Measurements from ENCODE around the gene ASPHD1.
"Not testable (repeated sequence)": the region's sequence is repeated elsewhere in the genome, so short reads cannot be mapped to it uniquely, and the experiment has no call there.

ASPHD1 gene

GRCh38 chr16:29881050-29881449 is 19.2 kb upstream of the ASPHD1 start:
- H3K4me1 ChIP-seq (ENCODE audit: control insufficient read depth in 1 of 2, insufficient read depth in 2 of 2, low read length in 2 of 2): peaks cover 0 to 5% of the 10 kb centered on the region in 2 donors
- peaks cover 0 to 3% of the 10 kb centered on the region in 2 donors for H3K9me3 ChIP-seq (ENCODE audit: control insufficient read depth in 1 of 2, low read length in 2 of 2)
- H3K27me3 ChIP-seq (ENCODE audit: low read depth, low read length): peaks cover 19% of the 10 kb centered on the region
- H3K4me3 ChIP-seq (ENCODE audit: low read depth in 1 of 2, low read length in 2 of 2): no peak overlapping the region
- H3K36me3 ChIP-seq (ENCODE audit: control insufficient read depth in 1 of 2, insufficient read depth in 2 of 2, low read length in 2 of 2): no peaks in the 10 kb centered on the region
- no peak overlapping the region for H3K27ac ChIP-seq (ENCODE audit: low read length)

GRCh38 chr16:29883987-29884386 is 16.3 kb upstream of the ASPHD1 start:
- H3K9me3 ChIP-seq (ENCODE audit: control insufficient read depth in 1 of 2, low read length in 2 of 2): no peaks in the 10 kb centered on the region
- H3K27me3 ChIP-seq (ENCODE audit: low read depth, low read length): no peaks in the 10 kb centered on the region
- no peaks in the 10 kb centered on the region for H3K4me1 ChIP-seq (ENCODE audit: control insufficient read depth in 1 of 2, insufficient read depth in 2 of 2, low read length in 2 of 2)
- H3K36me3 ChIP-seq (ENCODE audit: control insufficient read depth in 1 of 2, insufficient read depth in 2 of 2, low read length in 2 of 2): no peaks in the 10 kb centered on the region
- H3K27ac ChIP-seq (ENCODE audit: low read length): no peak overlapping the region
- no peak overlapping the region for H3K4me3 ChIP-seq (ENCODE audit: low read depth in 1 of 2, low read length in 2 of 2)

GRCh38 chr16:29889372-29889771 is 10.9 kb upstream of the ASPHD1 start:
- H3K27me3 ChIP-seq (ENCODE audit: low read depth, low read length); H3K4me3 ChIP-seq (ENCODE audit: low read depth in 1 of 2, low read length in 2 of 2); H3K9me3 ChIP-seq (ENCODE audit: control insufficient read depth in 1 of 2, low read length in 2 of 2); H3K27ac ChIP-seq (ENCODE audit: low read length); H3K4me1 ChIP-seq (ENCODE audit: control insufficient read depth in 1 of 2, insufficient read depth in 2 of 2, low read length in 2 of 2); H3K36me3 ChIP-seq (ENCODE audit: control insufficient read depth in 1 of 2, insufficient read depth in 2 of 2, low read length in 2 of 2): not testable (repeated sequence)

GRCh38 chr16:29891525-29892457 is 8.5 kb upstream of the ASPHD1 start:
- no peak overlapping the region for H3K4me3 ChIP-seq (ENCODE audit: low read depth in 1 of 2, low read length in 2 of 2)
- no peaks in the 10 kb centered on the region for H3K4me1 ChIP-seq (ENCODE audit: control insufficient read depth in 1 of 2, insufficient read depth in 2 of 2, low read length in 2 of 2)
- H3K27ac ChIP-seq (ENCODE audit: low read length): no peak overlapping the region
- no peaks in the 10 kb centered on the region for H3K27me3 ChIP-seq (ENCODE audit: low read depth, low read length)
- no peaks in the 10 kb centered on the region for H3K36me3 ChIP-seq (ENCODE audit: control insufficient read depth in 1 of 2, insufficient read depth in 2 of 2, low read length in 2 of 2)
- no peaks in the 10 kb centered on the region for H3K9me3 ChIP-seq (ENCODE audit: control insufficient read depth in 1 of 2, low read length in 2 of 2)

GRCh38 chr16:29892458-29892813 is 7.9 kb upstream of the ASPHD1 start:
- Histone ChIP-seq H3K4me3 (ENCODE audit: low read depth in 1 of 2, low read length in 2 of 2) (no peak overlapping the region), H3K9me3 (ENCODE audit: control insufficient read depth in 1 of 2, low read length in 2 of 2) (no peaks in the 10 kb centered on the region), H3K4me1 (ENCODE audit: control insufficient read depth in 1 of 2, insufficient read depth in 2 of 2, low read length in 2 of 2) (no peaks in the 10 kb centered on the region), H3K27me3 (ENCODE audit: low read depth, low read length) (peaks cover under 1% of the 10 kb centered on the region), H3K27ac (ENCODE audit: low read length) (no peak overlapping the region), H3K36me3 (ENCODE audit: control insufficient read depth in 1 of 2, insufficient read depth in 2 of 2, low read length in 2 of 2) (no peaks in the 10 kb centered on the region)

- Histone ChIP-seq H3K9me3 (ENCODE audit: control insufficient read depth in 1 of 2, low read length in 2 of 2) (no peaks in the 10 kb centered on the region), H3K4me1 (ENCODE audit: control insufficient read depth in 1 of 2, insufficient read depth in 2 of 2, low read length in 2 of 2) (no peaks in the 10 kb centered on the region), H3K27me3 (ENCODE audit: low read depth, low read length) (peaks cover 11% of the 10 kb centered on the region), H3K4me3 (ENCODE audit: low read depth in 1 of 2, low read length in 2 of 2) (no peak overlapping the region), H3K27ac (ENCODE audit: low read length) (no peak overlapping the region), H3K36me3 (ENCODE audit: control insufficient read depth in 1 of 2, insufficient read depth in 2 of 2, low read length in 2 of 2) (no peaks in the 10 kb centered on the region)
Observed at GRCh38 chr16:29893553-29893952, 6.7 kb upstream of the ASPHD1 start.

- H3K27ac ChIP-seq (ENCODE audit: low read length): no peak overlapping the region
- H3K9me3 ChIP-seq (ENCODE audit: control insufficient read depth in 1 of 2, low read length in 2 of 2): no peaks in the 10 kb centered on the region
- no peaks in the 10 kb centered on the region for H3K36me3 ChIP-seq (ENCODE audit: control insufficient read depth in 1 of 2, insufficient read depth in 2 of 2, low read length in 2 of 2)
- H3K27me3 ChIP-seq (ENCODE audit: low read depth, low read length): peaks cover 13% of the 10 kb centered on the region
- H3K4me1 ChIP-seq (ENCODE audit: control insufficient read depth in 1 of 2, insufficient read depth in 2 of 2, low read length in 2 of 2): peaks cover 0 to 8% of the 10 kb centered on the region in 2 donors
- no peak overlapping the region for H3K4me3 ChIP-seq (ENCODE audit: low read depth in 1 of 2, low read length in 2 of 2)
Observed at GRCh38 chr16:29894352-29894751, 5.9 kb upstream of the ASPHD1 start.

GRCh38 chr16:29896841-29897240 is 3.4 kb upstream of the ASPHD1 start:
- H3K4me3 ChIP-seq (ENCODE audit: low read depth in 1 of 2, low read length in 2 of 2): no peak overlapping the region
- peaks cover 13% of the 10 kb centered on the region for H3K27me3 ChIP-seq (ENCODE audit: low read depth, low read length)

GRCh38 chr16:29897333-29897732 is 3.0 kb upstream of the ASPHD1 start:
- no peaks in the 10 kb centered on the region for H3K36me3 ChIP-seq (ENCODE audit: control insufficient read depth in 1 of 2, insufficient read depth in 2 of 2, low read length in 2 of 2)
- H3K4me1 ChIP-seq (ENCODE audit: control insufficient read depth in 1 of 2, insufficient read depth in 2 of 2, low read length in 2 of 2): peaks cover 0 to 17% of the 10 kb centered on the region in 2 donors
- no peak overlapping the region for H3K27ac ChIP-seq (ENCODE audit: low read length)
- no peaks in the 10 kb centered on the region for H3K9me3 ChIP-seq (ENCODE audit: control insufficient read depth in 1 of 2, low read length in 2 of 2)
- H3K4me3 ChIP-seq (ENCODE audit: low read depth in 1 of 2, low read length in 2 of 2): no peak overlapping the region
- H3K27me3 ChIP-seq (ENCODE audit: low read depth, low read length): peaks cover 13% of the 10 kb centered on the region

More at GRCh38 chr16:29896841-29897240, 3.4 kb upstream of the ASPHD1 start:
- Histone ChIP-seq H3K36me3 (ENCODE audit: control insufficient read depth in 1 of 2, insufficient read depth in 2 of 2, low read length in 2 of 2) (no peaks in the 10 kb centered on the region), H3K4me1 (ENCODE audit: control insufficient read depth in 1 of 2, insufficient read depth in 2 of 2, low read length in 2 of 2) (peaks cover 0 to 17% of the 10 kb centered on the region in 2 donors), H3K27ac (ENCODE audit: low read length) (no peak overlapping the region), H3K9me3 (ENCODE audit: control insufficient read depth in 1 of 2, low read length in 2 of 2) (no peaks in the 10 kb centered on the region)

GRCh38 chr16:29898135-29898803 is 2.0 kb upstream of the ASPHD1 start:
- Histone ChIP-seq H3K4me3 (ENCODE audit: low read depth in 1 of 2, low read length in 2 of 2) (no peak overlapping the region), H3K27ac (ENCODE audit: low read length) (no peak overlapping the region), H3K9me3 (ENCODE audit: control insufficient read depth in 1 of 2, low read length in 2 of 2) (no peaks in the 10 kb centered on the region), H3K4me1 (ENCODE audit: control insufficient read depth in 1 of 2, insufficient read depth in 2 of 2, low read length in 2 of 2) (peaks cover 0 to 17% of the 10 kb centered on the region in 2 donors), H3K36me3 (ENCODE audit: control insufficient read depth in 1 of 2, insufficient read depth in 2 of 2, low read length in 2 of 2) (no peaks in the 10 kb centered on the region), H3K27me3 (ENCODE audit: low read depth, low read length) (peaks cover 13% of the 10 kb centered on the region)

GRCh38 chr16:29898804-29899515 is 1.3 kb upstream of the ASPHD1 start:
- Histone ChIP-seq H3K4me3 (ENCODE audit: low read depth in 1 of 2, low read length in 2 of 2) (peak overlapping the region in 1 of 2 donors; percentile 65), H3K9me3 (ENCODE audit: control insufficient read depth in 1 of 2, low read length in 2 of 2) (no peaks in the 10 kb centered on the region), H3K36me3 (ENCODE audit: control insufficient read depth in 1 of 2, insufficient read depth in 2 of 2, low read length in 2 of 2) (no peaks in the 10 kb centered on the region), H3K27ac (ENCODE audit: low read length) (no peak overlapping the region), H3K4me1 (ENCODE audit: control insufficient read depth in 1 of 2, insufficient read depth in 2 of 2, low read length in 2 of 2) (peaks cover 0 to 17% of the 10 kb centered on the region in 2 donors), H3K27me3 (ENCODE audit: low read depth, low read length) (peaks cover 13% of the 10 kb centered on the region)
